ENCODE results near the gene SP3. TPM values are rescaled to one million over a fixed set of nuclear protein-coding genes. Genes with fewer than 3 reads are reported as not detected.

The SP3 gene
- total RNA-seq, 1 donor from 2014 or later: 41.2 TPM

DNA sequence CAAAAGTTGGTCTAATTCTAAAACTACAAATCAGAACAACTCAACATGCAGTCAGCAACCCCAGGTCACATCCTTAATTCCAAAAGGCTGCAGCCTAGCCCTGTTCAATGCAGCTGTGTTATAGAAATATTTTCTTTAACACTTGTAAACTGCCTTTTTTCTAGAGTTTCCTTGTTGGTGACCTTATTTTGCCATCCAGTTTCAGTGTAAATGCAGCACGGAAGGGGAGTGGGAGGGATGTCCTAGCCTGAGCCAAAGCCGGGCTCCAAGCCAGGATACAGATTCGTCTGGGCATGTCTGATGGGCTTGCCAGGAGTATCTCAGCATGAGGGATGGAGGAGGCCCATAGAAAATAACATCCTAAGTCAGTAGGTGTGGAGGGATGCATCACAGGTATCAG is 17.7 kb upstream of the SP3 start:
- H3K4me3 ChIP-seq (ENCODE audit: low read depth, low read length): no peak overlapping the region
- TF ChIP-seq, protein P1, sequence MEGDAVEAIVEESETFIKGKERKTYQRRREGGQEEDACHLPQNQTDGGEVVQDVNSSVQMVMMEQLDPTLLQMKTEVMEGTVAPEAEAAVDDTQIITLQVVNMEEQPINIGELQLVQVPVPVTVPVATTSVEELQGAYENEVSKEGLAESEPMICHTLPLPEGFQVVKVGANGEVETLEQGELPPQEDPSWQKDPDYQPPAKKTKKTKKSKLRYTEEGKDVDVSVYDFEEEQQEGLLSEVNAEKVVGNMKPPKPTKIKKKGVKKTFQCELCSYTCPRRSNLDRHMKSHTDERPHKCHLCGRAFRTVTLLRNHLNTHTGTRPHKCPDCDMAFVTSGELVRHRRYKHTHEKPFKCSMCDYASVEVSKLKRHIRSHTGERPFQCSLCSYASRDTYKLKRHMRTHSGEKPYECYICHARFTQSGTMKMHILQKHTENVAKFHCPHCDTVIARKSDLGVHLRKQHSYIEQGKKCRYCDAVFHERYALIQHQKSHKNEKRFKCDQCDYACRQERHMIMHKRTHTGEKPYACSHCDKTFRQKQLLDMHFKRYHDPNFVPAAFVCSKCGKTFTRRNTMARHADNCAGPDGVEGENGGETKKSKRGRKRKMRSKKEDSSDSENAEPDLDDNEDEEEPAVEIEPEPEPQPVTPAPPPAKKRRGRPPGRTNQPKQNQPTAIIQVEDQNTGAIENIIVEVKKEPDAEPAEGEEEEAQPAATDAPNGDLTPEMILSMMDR (conservative IDR thresholded peaks at IDR 0.05; ENCODE audit: low read depth, low read length): no peak
- no peak for DNase-seq (ENCODE audit: low read depth)

- no peak overlapping the region for H3K4me3 ChIP-seq (ENCODE audit: low read depth, low read length)
- no peak for DNase-seq (ENCODE audit: low read depth)
- TF ChIP-seq, protein P1 (conservative IDR thresholded peaks at IDR 0.05; ENCODE audit: low read depth, low read length): no peak
Measured at GRCh38 chr2:173982182-173982714, 17.1 kb upstream of the SP3 start.

DNA sequence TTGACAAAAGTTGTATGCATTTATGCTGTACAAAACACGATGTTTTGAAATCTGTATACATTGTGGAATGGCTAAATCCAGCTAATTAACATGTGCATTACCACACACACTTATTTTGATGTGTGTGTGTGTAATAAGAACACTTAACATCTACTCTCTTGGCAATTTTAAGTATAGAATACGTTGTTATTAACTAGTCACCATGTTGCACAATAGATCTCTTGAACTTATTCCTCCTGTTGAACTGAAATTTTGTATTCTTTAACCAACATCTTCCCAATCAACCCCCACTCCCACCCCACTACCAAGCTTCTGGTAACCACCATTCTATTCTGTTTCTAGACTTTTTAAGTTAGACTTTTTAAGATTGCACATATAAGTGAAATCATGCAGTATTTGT is 16.3 kb upstream of the SP3 start:
- DNase-seq (ENCODE audit: low read depth): no peak
- TF ChIP-seq, protein P1 (conservative IDR thresholded peaks at IDR 0.05; ENCODE audit: low read depth, low read length): no peak
- no peak overlapping the region for H3K4me3 ChIP-seq (ENCODE audit: low read depth, low read length)

- no peak overlapping the region for H3K4me3 ChIP-seq (ENCODE audit: low read depth, low read length)
- TF ChIP-seq, protein P1 (conservative IDR thresholded peaks at IDR 0.05; ENCODE audit: low read depth, low read length): no peak
- DNase-seq (ENCODE audit: low read depth): no peak
Measured at GRCh38 chr2:173979751-173980351, 14.7 kb upstream of the SP3 start.

- TF ChIP-seq, protein P1 (conservative IDR thresholded peaks at IDR 0.05; ENCODE audit: low read depth, low read length): no peak
- no peak for DNase-seq (ENCODE audit: low read depth)
Measured at GRCh38 chr2:173978447-173978846, 13.3 kb upstream of the SP3 start.

GRCh38 chr2:173972636-173973035 is 7.5 kb upstream of the SP3 start:
- DNase-seq (ENCODE audit: low read depth): no peak
- H3K4me3 ChIP-seq (ENCODE audit: low read depth, low read length): no peak overlapping the region
- TF ChIP-seq, protein P1 (conservative IDR thresholded peaks at IDR 0.05; ENCODE audit: low read depth, low read length): no peak

More at GRCh38 chr2:173978447-173978846, 13.3 kb upstream of the SP3 start:
- H3K4me3 ChIP-seq (ENCODE audit: low read depth, low read length): no peak overlapping the region

- H3K4me3 ChIP-seq (ENCODE audit: low read depth, low read length): no peak overlapping the region
- TF ChIP-seq, protein P1 (conservative IDR thresholded peaks at IDR 0.05; ENCODE audit: low read depth, low read length): no peak
- no peak for DNase-seq (ENCODE audit: low read depth)
Measured at GRCh38 chr2:173972165-173972564, 7.0 kb upstream of the SP3 start.

Measured in epithelial cell of proximal tubule (primary cell).